ENCODE measurements around the gene XG. TPM values are rescaled to one million over a fixed set of nuclear protein-coding genes. Genes with fewer than 3 reads are reported as not detected.
"Not testable (repeated sequence)": the region's sequence is repeated elsewhere in the genome, so short reads cannot be mapped to it uniquely, and the experiment has no call there.

Gene XG
- total RNA-seq, 1 donor from 2014 or later = 5.9 TPM

- H3K27ac ChIP-seq = no peak overlapping the region
- H3K9me3 ChIP-seq = no peaks in the 10 kb centered on the region
- intact Hi-C loops (cut with DNase I) = no loop called here
- DNase-seq (ENCODE audit: extremely low spot score in 2 of 2) = no peak
- H3K4me3 ChIP-seq = no peak overlapping the region
- no peaks in the 10 kb centered on the region for H3K36me3 ChIP-seq
- H3K4me1 ChIP-seq = no peaks in the 10 kb centered on the region
- H3K27me3 ChIP-seq = no peaks in the 10 kb centered on the region
- TF ChIP-seq POLR2AphosphoS5 (IDR thresholded peaks at IDR 0.05; ENCODE audit: insufficient read depth in 1 of 2, low read depth in 1 of 2) (no peak), POLR2A (IDR thresholded peaks at IDR 0.05) (no peak), CTCF (IDR thresholded peaks at IDR 0.05) (no peak)
Observed at GRCh38 chrX:2788980-2789379, 37.1 kb downstream of the XG start.

- intact Hi-C loops (cut with DNase I) = no loop called here
- H3K9me3 ChIP-seq = no peaks in the 10 kb centered on the region
- TF ChIP-seq POLR2A (IDR thresholded peaks at IDR 0.05) (no peak), POLR2AphosphoS5 (IDR thresholded peaks at IDR 0.05; ENCODE audit: insufficient read depth in 1 of 2, low read depth in 1 of 2) (no peak), CTCF (IDR thresholded peaks at IDR 0.05) (no peak)
- no peak overlapping the region for H3K4me3 ChIP-seq
- H3K36me3 ChIP-seq = no peaks in the 10 kb centered on the region
- no peaks in the 10 kb centered on the region for H3K4me1 ChIP-seq
- DNase-seq (ENCODE audit: extremely low spot score in 2 of 2) = no peak
- no peak overlapping the region for H3K27ac ChIP-seq
- no peaks in the 10 kb centered on the region for H3K27me3 ChIP-seq
Observed at GRCh38 chrX:2789569-2789968, 37.7 kb downstream of the XG start.

- H3K27ac ChIP-seq = no peak overlapping the region
- no peak for DNase-seq (ENCODE audit: extremely low spot score in 2 of 2)
- no peaks in the 10 kb centered on the region for H3K36me3 ChIP-seq
- no peaks in the 10 kb centered on the region for H3K9me3 ChIP-seq
- no peaks in the 10 kb centered on the region for H3K4me1 ChIP-seq
- TF ChIP-seq CTCF (IDR thresholded peaks at IDR 0.05) (no peak), POLR2A (IDR thresholded peaks at IDR 0.05) (no peak), POLR2AphosphoS5 (IDR thresholded peaks at IDR 0.05; ENCODE audit: insufficient read depth in 1 of 2, low read depth in 1 of 2) (no peak)
- intact Hi-C loops (cut with DNase I) = no loop called here
- no peaks in the 10 kb centered on the region for H3K27me3 ChIP-seq
- no peak overlapping the region for H3K4me3 ChIP-seq
Observed at GRCh38 chrX:2793752-2794151, 41.9 kb downstream of the XG start.

- DNase-seq (ENCODE audit: extremely low spot score in 2 of 2) = no peak
- Histone ChIP-seq H3K27me3 (no peaks in the 10 kb centered on the region), H3K36me3 (no peaks in the 10 kb centered on the region), H3K4me1 (no peaks in the 10 kb centered on the region), H3K27ac (no peak overlapping the region), H3K9me3 (no peaks in the 10 kb centered on the region), H3K4me3 (no peak overlapping the region)
- TF ChIP-seq POLR2AphosphoS5 (IDR thresholded peaks at IDR 0.05; ENCODE audit: insufficient read depth in 1 of 2, low read depth in 1 of 2) (no peak), POLR2A (IDR thresholded peaks at IDR 0.05) (no peak), CTCF (IDR thresholded peaks at IDR 0.05) (no peak)
- intact Hi-C loops (cut with DNase I) = no loop called here
Observed at GRCh38 chrX:2794336-2794735, 42.5 kb downstream of the XG start.

GRCh38 chrX:2796808-2797207 is 45.0 kb downstream of the XG start:
- H3K27me3 ChIP-seq; H3K9me3 ChIP-seq; H3K36me3 ChIP-seq; H3K4me1 ChIP-seq; intact Hi-C loops (cut with DNase I); DNase-seq (ENCODE audit: extremely low spot score in 2 of 2); H3K4me3 ChIP-seq; H3K27ac ChIP-seq: not testable (repeated sequence)

GRCh38 chrX:2799369-2799768 is 47.5 kb downstream of the XG start:
- Histone ChIP-seq H3K9me3 (no peaks in the 10 kb centered on the region), H3K4me1 (no peaks in the 10 kb centered on the region), H3K4me3 (no peak overlapping the region), H3K27ac (no peak overlapping the region), H3K36me3 (no peaks in the 10 kb centered on the region), H3K27me3 (no peaks in the 10 kb centered on the region)
- DNase-seq (ENCODE audit: extremely low spot score in 2 of 2) = no peak
- TF ChIP-seq POLR2AphosphoS5 (IDR thresholded peaks at IDR 0.05; ENCODE audit: insufficient read depth in 1 of 2, low read depth in 1 of 2) (no peak), POLR2A (IDR thresholded peaks at IDR 0.05) (no peak), CTCF (IDR thresholded peaks at IDR 0.05) (no peak)
- intact Hi-C loops (cut with DNase I) = no loop called here

GRCh38 chrX:2799980-2800379 is 48.1 kb downstream of the XG start:
- H3K27ac ChIP-seq; H3K36me3 ChIP-seq; H3K27me3 ChIP-seq; H3K4me1 ChIP-seq; intact Hi-C loops (cut with DNase I); H3K9me3 ChIP-seq; DNase-seq (ENCODE audit: extremely low spot score in 2 of 2); H3K4me3 ChIP-seq: not testable (repeated sequence)
